Liver (tissue), 3 donors: ENCODE data around the gene PCDHGC4.

Experiments used
- HNF4A ChIP-seq, 2 donors: conservative IDR thresholded peaks; 2 replicates each; pipeline ENCODE4 v1.6.1; 2016; ENCODE audit warnings: antibody characterized with exemption in 2 of 2, mild to moderate bottlenecking in 2 of 2
- JUND ChIP-seq, 2 donors: IDR thresholded peaks; 2 replicates each; pipeline ENCODE4 v1.6.1; 2016; ENCODE audit warnings: antibody characterized with exemption in 2 of 2
- RAD21 ChIP-seq, 2 donors: IDR thresholded peaks; 2 replicates each; pipeline ENCODE4 v1.6.1; 2016; ENCODE audit warnings: antibody characterized with exemption in 2 of 2, mild to moderate bottlenecking in 2 of 2
- TAF1 ChIP-seq: conservative IDR thresholded peaks from 2 replicates; pipeline ENCODE4 v1.6.1; 2016; ENCODE audit warnings: antibody characterized with exemption, mild to moderate bottlenecking
- YY1 ChIP-seq: IDR thresholded peaks from 2 replicates; pipeline ENCODE4 v1.6.1; 2016; ENCODE audit warnings: antibody characterized with exemption, mild to moderate bottlenecking
- TF ChIP-seq, protein P1 (sequence below): fragments of 150-350 bp; IDR thresholded peaks from 2 replicates; pipeline ENCODE4 v1.5.1; 2017; ENCODE audit warnings: improper control_type of control experiment, low read depth, low read length; ENCODE audit not compliant: missing input control
- TF ChIP-seq, protein P2 (sequence below): IDR thresholded peaks from 2 replicates; pipeline ENCODE4 v1.6.1; 2016; ENCODE audit warnings: antibody characterized with exemption
- TF ChIP-seq, protein P3 (sequence below): IDR thresholded peaks from 2 replicates; pipeline ENCODE4 v1.6.1; 2016; ENCODE audit warnings: antibody characterized with exemption
- donor health status: healthy.
- donor health status: healthy.

DNA sequence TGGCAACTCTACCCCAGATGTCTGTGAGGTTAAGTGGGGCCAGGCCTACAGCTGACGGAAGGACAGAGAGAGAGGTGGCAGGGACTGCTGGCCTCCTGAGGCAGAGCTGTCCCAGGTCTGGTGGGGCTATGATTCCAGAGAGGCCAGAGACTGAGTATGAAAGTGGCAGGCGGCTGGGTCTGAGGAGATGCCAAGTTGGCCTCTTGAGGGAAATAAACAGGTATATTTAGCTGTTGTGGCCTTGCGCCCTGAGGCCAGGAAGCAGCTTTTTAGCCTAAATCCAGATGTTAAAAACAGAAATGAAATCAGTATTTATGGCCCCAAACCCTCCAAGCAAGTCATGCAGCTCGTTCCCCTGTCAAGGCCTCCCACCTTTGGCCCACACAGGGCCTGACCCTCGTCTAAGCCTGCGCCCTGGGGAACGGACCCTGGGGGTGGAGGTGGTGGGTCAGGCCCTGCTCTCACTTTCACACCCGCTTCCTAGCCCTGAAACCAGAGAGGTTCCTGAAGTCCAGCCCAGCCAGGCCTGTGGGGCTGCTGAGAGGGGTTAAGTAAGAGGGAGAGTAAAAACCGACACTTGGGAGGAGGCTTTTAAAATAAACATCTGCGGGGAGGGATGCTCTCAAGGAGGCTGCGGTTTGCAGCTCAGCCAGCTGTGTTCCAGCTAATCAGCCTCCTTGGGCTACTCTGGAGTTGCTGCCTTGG lies 22.7 kb downstream of the PCDHGC4 start:
- TF ChIP-seq TAF1 (no peak), RAD21 (IDR thresholded peaks at IDR 0.05) (no peak), HNF4A (conservative IDR thresholded peaks at IDR 0.05) (no peak), YY1 (no peak), JUND (IDR thresholded peaks at IDR 0.05) (no peak)
- TF ChIP-seq, protein P1, sequence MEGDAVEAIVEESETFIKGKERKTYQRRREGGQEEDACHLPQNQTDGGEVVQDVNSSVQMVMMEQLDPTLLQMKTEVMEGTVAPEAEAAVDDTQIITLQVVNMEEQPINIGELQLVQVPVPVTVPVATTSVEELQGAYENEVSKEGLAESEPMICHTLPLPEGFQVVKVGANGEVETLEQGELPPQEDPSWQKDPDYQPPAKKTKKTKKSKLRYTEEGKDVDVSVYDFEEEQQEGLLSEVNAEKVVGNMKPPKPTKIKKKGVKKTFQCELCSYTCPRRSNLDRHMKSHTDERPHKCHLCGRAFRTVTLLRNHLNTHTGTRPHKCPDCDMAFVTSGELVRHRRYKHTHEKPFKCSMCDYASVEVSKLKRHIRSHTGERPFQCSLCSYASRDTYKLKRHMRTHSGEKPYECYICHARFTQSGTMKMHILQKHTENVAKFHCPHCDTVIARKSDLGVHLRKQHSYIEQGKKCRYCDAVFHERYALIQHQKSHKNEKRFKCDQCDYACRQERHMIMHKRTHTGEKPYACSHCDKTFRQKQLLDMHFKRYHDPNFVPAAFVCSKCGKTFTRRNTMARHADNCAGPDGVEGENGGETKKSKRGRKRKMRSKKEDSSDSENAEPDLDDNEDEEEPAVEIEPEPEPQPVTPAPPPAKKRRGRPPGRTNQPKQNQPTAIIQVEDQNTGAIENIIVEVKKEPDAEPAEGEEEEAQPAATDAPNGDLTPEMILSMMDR: no peak
- TF ChIP-seq, protein P2, sequence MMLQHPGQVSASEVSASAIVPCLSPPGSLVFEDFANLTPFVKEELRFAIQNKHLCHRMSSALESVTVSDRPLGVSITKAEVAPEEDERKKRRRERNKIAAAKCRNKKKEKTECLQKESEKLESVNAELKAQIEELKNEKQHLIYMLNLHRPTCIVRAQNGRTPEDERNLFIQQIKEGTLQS: no peak
- TF ChIP-seq, protein P3, sequence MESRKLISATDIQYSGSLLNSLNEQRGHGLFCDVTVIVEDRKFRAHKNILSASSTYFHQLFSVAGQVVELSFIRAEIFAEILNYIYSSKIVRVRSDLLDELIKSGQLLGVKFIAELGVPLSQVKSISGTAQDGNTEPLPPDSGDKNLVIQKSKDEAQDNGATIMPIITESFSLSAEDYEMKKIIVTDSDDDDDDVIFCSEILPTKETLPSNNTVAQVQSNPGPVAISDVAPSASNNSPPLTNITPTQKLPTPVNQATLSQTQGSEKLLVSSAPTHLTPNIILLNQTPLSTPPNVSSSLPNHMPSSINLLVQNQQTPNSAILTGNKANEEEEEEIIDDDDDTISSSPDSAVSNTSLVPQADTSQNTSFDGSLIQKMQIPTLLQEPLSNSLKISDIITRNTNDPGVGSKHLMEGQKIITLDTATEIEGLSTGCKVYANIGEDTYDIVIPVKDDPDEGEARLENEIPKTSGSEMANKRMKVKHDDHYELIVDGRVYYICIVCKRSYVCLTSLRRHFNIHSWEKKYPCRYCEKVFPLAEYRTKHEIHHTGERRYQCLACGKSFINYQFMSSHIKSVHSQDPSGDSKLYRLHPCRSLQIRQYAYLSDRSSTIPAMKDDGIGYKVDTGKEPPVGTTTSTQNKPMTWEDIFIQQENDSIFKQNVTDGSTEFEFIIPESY: no peak
